ENCODE results near the gene SARDH. TPM values are rescaled to one million over a fixed set of nuclear protein-coding genes. Genes with fewer than 3 reads are reported as not detected.
"Not testable (repeated sequence)": the region's sequence is repeated elsewhere in the genome, so short reads cannot be mapped to it uniquely, and the experiment has no call there.

Gene SARDH
- total RNA-seq, 4 donors from 2014 or later = 0.32 to 0.98 (median 0.44) TPM; not detected in 1

GRCh38 chr9:133754187-133754586 is 16.0 kb upstream of the SARDH start:
- no peaks in the 10 kb centered on the region for H3K9me3 ChIP-seq
- DNase-seq (ENCODE audit: low spot score in 2 of 2) = no peak
- peaks cover 4% of the 10 kb centered on the region for H3K4me1 ChIP-seq
- H3K27ac ChIP-seq = no peak overlapping the region
- peaks cover 32% of the 10 kb centered on the region for H3K27me3 ChIP-seq
- no peaks in the 10 kb centered on the region for H3K36me3 ChIP-seq
- no peak for TF ChIP-seq POLR2A (IDR thresholded peaks at IDR 0.05)
- no peak for TF ChIP-seq CTCF (IDR thresholded peaks at IDR 0.05)
- no peak for TF ChIP-seq POLR2AphosphoS5 (IDR thresholded peaks at IDR 0.05)
- TF ChIP-seq EP300 (IDR thresholded peaks at IDR 0.05) = no peak
- no peak overlapping the region for H3K4me3 ChIP-seq
- 88% methylated on average over 6 of the region's 6 CpGs for WGBS

- Histone ChIP-seq H3K9me3 (no peaks in the 10 kb centered on the region), H3K36me3 (no peaks in the 10 kb centered on the region), H3K27me3 (peaks cover 32% of the 10 kb centered on the region), H3K27ac (no peak overlapping the region), H3K4me3 (no peak overlapping the region), H3K4me1 (peaks cover 4% of the 10 kb centered on the region)
- no peak for DNase-seq (ENCODE audit: low spot score in 2 of 2)
- TF ChIP-seq POLR2AphosphoS5 (IDR thresholded peaks at IDR 0.05) (no peak), CTCF (IDR thresholded peaks at IDR 0.05) (no peak), POLR2A (IDR thresholded peaks at IDR 0.05) (no peak), EP300 (IDR thresholded peaks at IDR 0.05) (no peak)
- 66% methylated on average over 8 of the region's 9 CpGs for WGBS
Observed at GRCh38 chr9:133752739-133753446, 14.7 kb upstream of the SARDH start.

GRCh38 chr9:133750982-133751649 is 13.0 kb upstream of the SARDH start:
- Histone ChIP-seq H3K27ac (no peak overlapping the region), H3K27me3 (peaks cover 36% of the 10 kb centered on the region), H3K9me3 (no peaks in the 10 kb centered on the region), H3K4me3 (no peak overlapping the region), H3K36me3 (no peaks in the 10 kb centered on the region), H3K4me1 (peaks cover 4% of the 10 kb centered on the region)
- DNase-seq (ENCODE audit: low spot score in 2 of 2) = no peak
- TF ChIP-seq POLR2AphosphoS5 (IDR thresholded peaks at IDR 0.05) = no peak
- WGBS = 78% methylated on average over 5 of the region's 9 CpGs

- H3K27ac ChIP-seq = no peak overlapping the region
- no peak overlapping the region for H3K4me3 ChIP-seq
- H3K9me3 ChIP-seq = no peaks in the 10 kb centered on the region
- DNase-seq (ENCODE audit: low spot score in 2 of 2) = no peak
- TF ChIP-seq POLR2AphosphoS5 (IDR thresholded peaks at IDR 0.05) (no peak), CTCF (IDR thresholded peaks at IDR 0.05) (no peak), POLR2A (IDR thresholded peaks at IDR 0.05) (no peak), EP300 (IDR thresholded peaks at IDR 0.05) (no peak)
- H3K27me3 ChIP-seq = peaks cover 36% of the 10 kb centered on the region
- H3K36me3 ChIP-seq = no peaks in the 10 kb centered on the region
- H3K4me1 ChIP-seq = no peaks in the 10 kb centered on the region
Observed at GRCh38 chr9:133747309-133747708, 9.2 kb upstream of the SARDH start.

- H3K27me3 ChIP-seq = peaks cover 16% of the 10 kb centered on the region
- not testable (repeated sequence) for H3K36me3 ChIP-seq; H3K27ac ChIP-seq; H3K9me3 ChIP-seq; H3K4me3 ChIP-seq; H3K4me1 ChIP-seq; DNase-seq (ENCODE audit: low spot score in 2 of 2)
- 91% methylated on average over 10 of the region's 31 CpGs for WGBS
Observed at GRCh38 chr9:133744528-133744927, 6.4 kb upstream of the SARDH start.

GRCh38 chr9:133742849-133743444 is 4.8 kb upstream of the SARDH start:
- H3K4me3 ChIP-seq = no peak overlapping the region
- DNase-seq (ENCODE audit: low spot score in 2 of 2) = no peak
- H3K4me1 ChIP-seq = peaks cover 9% of the 10 kb centered on the region
- H3K9me3 ChIP-seq = no peaks in the 10 kb centered on the region
- H3K27ac ChIP-seq = no peak overlapping the region
- H3K36me3 ChIP-seq = no peaks in the 10 kb centered on the region
- H3K27me3 ChIP-seq = peaks cover 26% of the 10 kb centered on the region
- TF ChIP-seq POLR2A (IDR thresholded peaks at IDR 0.05) (no peak), CTCF (IDR thresholded peaks at IDR 0.05) (peak; percentile 85 to 97), EP300 (IDR thresholded peaks at IDR 0.05) (no peak), POLR2AphosphoS5 (IDR thresholded peaks at IDR 0.05) (no peak)
- 15% methylated on average over 6 of the region's 8 CpGs for WGBS
